Measurements from ENCODE around the gene DGLUCY.

- TF ChIP-seq ARNTL (CRISPR knock-in tag; IDR thresholded peaks at IDR 0.05; ENCODE audit: borderline replicate concordance, low read depth) (no peak), PPARA (CRISPR knock-in tag; IDR thresholded peaks at IDR 0.05; ENCODE audit: borderline replicate concordance) (no peak), ISL1 (CRISPR knock-in tag; IDR thresholded peaks at IDR 0.05) (no peak), ZNF70 (CRISPR knock-in tag; IDR thresholded peaks at IDR 0.05) (no peak), PATZ1 (CRISPR knock-in tag; IDR thresholded peaks at IDR 0.05; ENCODE audit: borderline replicate concordance) (no peak), SNAI2 (CRISPR knock-in tag; IDR thresholded peaks at IDR 0.05) (no peak), ZNF8 (CRISPR knock-in tag; IDR thresholded peaks at IDR 0.05) (no peak), ZC3H10 (CRISPR knock-in tag; IDR thresholded peaks at IDR 0.05) (no peak), BACH2 (CRISPR knock-in tag; IDR thresholded peaks at IDR 0.05; ENCODE audit: borderline replicate concordance) (no peak), CSDC2 (CRISPR knock-in tag; IDR thresholded peaks at IDR 0.05) (no peak), ZNF565 (CRISPR knock-in tag; conservative IDR thresholded peaks at IDR 0.05; ENCODE audit: low read depth) (no peak), CREB5 (CRISPR knock-in tag; IDR thresholded peaks at IDR 0.05; ENCODE audit: low read depth) (no peak), POU6F1 (CRISPR knock-in tag; IDR thresholded peaks at IDR 0.05; ENCODE audit: borderline replicate concordance, low read depth) (no peak)
- TF ChIP-seq, protein P1, sequence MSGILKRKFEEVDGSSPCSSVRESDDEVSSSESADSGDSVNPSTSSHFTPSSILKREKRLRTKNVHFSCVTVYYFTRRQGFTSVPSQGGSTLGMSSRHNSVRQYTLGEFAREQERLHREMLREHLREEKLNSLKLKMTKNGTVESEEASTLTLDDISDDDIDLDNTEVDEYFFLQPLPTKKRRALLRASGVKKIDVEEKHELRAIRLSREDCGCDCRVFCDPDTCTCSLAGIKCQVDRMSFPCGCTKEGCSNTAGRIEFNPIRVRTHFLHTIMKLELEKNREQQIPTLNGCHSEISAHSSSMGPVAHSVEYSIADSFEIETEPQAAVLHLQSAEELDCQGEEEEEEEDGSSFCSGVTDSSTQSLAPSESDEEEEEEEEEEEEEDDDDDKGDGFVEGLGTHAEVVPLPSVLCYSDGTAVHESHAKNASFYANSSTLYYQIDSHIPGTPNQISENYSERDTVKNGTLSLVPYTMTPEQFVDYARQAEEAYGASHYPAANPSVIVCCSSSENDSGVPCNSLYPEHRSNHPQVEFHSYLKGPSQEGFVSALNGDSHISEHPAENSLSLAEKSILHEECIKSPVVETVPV (CRISPR knock-in tag; IDR thresholded peaks at IDR 0.05), result no peak
Measured at GRCh38 chr14:91119556-91120311, 5.9 kb downstream of the DGLUCY start.

Data from SK-N-SH treated with all-trans-retinoic acid at 6 μM for 48 hours (cell line).